DND-41 (cell line): ENCODE results near the gene CTAG1A.
"Not testable (repeated sequence)": the region's sequence is repeated elsewhere in the genome, so short reads cannot be mapped to it uniquely, and the experiment has no call there.

Source experiments
- EZH2 ChIP-seq: IDR thresholded peaks from 3 replicates; pipeline ENCODE4 v1.6.1; 2012; ENCODE audit warnings: borderline replicate concordance, low read depth, mild to moderate bottlenecking, moderate library complexity, low read length, inconsistent platforms; ENCODE audit not compliant: severe bottlenecking
- TF ChIP-seq, protein P1 (sequence below): IDR thresholded peaks from 2 replicates; pipeline ENCODE4 v1.5.1; 2012; ENCODE audit warnings: borderline replicate concordance, low read length, moderate library complexity, mild to moderate bottlenecking; ENCODE audit not compliant: poor library complexity, severe bottlenecking; ENCODE audit errors: extremely low read depth

DNA sequence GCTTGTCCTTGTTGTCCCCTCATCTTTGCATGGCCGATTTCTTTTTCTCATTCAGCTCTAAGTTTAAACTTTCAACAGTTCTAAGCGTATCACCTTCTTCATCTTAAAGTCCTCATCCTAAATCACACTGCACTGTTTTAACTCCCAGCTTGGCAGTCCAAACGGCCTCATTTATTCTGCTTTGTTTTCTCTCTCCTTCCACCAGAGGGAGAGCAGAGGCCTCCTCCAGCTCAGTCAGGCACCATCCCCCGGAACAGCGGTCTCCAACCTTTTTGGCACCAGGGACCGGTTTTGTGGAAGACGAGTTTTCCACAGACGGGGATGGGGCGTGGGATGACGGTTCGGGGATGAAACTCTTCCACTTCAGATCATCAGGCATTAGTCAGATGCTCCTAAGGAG lies 14.6 kb upstream of the CTAG1A start:
- TF ChIP-seq, protein P1, sequence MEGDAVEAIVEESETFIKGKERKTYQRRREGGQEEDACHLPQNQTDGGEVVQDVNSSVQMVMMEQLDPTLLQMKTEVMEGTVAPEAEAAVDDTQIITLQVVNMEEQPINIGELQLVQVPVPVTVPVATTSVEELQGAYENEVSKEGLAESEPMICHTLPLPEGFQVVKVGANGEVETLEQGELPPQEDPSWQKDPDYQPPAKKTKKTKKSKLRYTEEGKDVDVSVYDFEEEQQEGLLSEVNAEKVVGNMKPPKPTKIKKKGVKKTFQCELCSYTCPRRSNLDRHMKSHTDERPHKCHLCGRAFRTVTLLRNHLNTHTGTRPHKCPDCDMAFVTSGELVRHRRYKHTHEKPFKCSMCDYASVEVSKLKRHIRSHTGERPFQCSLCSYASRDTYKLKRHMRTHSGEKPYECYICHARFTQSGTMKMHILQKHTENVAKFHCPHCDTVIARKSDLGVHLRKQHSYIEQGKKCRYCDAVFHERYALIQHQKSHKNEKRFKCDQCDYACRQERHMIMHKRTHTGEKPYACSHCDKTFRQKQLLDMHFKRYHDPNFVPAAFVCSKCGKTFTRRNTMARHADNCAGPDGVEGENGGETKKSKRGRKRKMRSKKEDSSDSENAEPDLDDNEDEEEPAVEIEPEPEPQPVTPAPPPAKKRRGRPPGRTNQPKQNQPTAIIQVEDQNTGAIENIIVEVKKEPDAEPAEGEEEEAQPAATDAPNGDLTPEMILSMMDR = not testable (repeated sequence)
- not testable (repeated sequence) for TF ChIP-seq EZH2
